ENCODE data around the gene S1PR4.
"Not testable (repeated sequence)": the region's sequence is repeated elsewhere in the genome, so short reads cannot be mapped to it uniquely, and the experiment has no call there.

The S1PR4 gene

GRCh38 chr19:3153286-3154230, 25.0 kb upstream of the S1PR4 start:
- DNase-seq: no peak

DNA sequence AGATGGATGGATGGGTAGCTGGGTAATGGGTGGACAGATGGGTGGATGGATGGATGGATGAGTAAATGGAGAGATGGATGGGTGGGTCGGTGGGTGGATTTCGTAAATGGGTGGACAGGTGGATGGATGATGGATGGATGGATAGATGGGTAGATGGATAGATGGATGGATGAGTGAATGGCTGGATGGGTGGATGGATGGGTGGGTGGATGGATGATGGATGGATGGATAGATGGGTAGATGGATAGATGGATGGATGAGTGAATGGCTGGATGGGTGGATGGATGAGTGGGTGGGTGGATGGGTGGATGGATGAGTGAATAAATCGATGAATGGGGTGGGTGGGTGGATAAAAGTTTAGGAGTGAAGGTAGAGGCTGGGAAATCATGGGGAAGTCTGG, 24.1 kb upstream of the S1PR4 start:
- not testable (repeated sequence) for DNase-seq

DNA sequence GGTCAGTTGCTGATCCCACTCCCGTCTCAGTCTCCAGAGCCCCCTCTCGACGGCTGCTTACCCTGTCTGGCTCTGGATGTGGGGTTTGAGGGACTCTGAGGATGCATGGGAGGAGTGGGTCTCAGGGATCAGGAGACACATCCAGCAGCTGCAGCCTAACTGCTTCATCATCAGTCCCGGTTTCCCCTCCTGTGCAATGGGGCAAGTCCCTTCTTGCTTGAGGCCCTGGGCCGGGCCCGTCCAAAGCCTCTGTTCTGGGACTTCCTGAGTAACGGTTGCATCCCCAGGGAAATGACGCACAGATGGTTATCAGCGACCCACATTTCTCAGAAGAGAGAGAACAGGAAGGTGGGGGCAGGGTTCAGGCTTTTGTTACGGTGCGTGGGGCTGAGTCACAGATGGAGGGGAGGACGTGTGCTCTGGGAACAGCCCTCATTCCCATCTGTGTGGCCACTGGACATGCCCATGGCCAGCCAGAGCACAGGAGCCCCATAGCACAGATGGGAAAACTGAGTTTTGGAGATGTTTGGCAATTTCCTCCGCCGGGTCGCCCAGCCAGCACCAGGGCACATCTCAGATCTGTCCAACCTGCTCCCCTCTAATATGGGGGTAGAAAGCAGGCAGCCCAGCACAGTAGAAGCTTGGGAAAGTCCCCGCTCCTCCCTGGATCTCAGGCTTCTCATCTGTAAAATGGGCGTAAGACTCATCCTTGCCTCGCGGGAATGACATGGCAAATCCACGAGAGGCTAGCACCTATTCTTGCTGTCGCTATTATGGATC, 23.4 kb upstream of the S1PR4 start:
- peak; percentile 89 to 100 for DNase-seq

GRCh38 chr19:3157096-3157845, 21.3 kb upstream of the S1PR4 start:
- no peak for DNase-seq

DNA sequence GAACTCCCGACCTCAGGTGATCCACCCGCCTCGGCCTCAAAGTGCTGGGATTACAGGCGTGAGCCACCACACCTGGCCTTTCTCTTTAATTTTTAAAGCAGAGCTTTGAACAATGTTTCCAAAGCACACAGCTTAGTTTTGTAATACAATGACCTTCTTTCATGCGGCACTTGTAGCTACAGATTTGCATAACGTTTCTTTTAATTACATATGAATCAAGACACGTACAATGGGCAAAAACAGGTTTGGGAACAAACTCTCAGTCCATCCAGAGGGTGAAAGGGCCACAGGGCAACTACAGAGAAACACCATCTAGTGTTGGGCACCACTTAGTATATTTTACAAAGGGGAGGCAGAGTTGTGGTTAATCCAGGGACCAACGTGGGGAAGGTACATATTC, 19.0 kb upstream of the S1PR4 start:
- no peak for DNase-seq

DNA sequence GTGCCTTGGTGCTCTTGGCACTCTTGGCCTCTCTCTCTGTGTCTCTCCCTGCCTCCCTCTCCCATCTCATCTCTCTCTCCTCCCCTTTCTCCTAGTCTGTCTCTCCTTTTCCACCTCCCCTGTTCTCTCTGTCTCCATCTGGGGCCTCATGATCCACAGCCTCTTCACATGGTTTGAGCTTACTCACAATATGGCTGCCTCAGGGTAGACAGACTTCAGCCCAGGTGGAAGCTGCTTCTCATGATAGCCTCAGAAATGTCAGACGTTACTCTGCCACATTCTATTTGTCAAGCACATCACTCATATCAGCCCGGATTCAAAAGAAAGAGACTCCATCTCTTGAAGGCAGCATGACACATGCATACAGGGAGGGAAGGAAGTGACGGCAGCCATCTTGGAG, 18.4 kb upstream of the S1PR4 start:
- no peak for DNase-seq

DNA sequence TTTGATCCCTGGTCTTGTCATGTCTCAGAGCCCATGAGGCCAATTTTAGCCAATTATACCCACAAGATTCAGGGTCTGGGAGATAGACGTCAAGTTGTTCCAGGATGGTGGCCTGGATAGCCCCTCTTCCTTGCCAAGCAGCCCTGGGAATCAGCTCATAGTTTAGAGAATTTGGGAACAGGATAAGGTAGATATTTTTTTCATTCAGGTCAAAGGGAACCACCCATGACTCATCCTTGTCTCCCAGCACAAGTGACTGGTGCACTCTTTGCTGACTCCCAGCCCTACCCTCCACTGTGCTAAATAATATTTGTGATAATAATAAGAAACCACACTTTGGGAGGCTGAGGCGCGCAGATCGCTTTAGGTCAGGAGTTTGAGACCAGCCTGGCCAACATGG, 17.1 kb upstream of the S1PR4 start:
- DNase-seq: peak in 1 of 2 donors; percentile 17

GRCh38 chr19:3162418-3163229, 15.9 kb upstream of the S1PR4 start:
- DNase-seq: no peak

DNA sequence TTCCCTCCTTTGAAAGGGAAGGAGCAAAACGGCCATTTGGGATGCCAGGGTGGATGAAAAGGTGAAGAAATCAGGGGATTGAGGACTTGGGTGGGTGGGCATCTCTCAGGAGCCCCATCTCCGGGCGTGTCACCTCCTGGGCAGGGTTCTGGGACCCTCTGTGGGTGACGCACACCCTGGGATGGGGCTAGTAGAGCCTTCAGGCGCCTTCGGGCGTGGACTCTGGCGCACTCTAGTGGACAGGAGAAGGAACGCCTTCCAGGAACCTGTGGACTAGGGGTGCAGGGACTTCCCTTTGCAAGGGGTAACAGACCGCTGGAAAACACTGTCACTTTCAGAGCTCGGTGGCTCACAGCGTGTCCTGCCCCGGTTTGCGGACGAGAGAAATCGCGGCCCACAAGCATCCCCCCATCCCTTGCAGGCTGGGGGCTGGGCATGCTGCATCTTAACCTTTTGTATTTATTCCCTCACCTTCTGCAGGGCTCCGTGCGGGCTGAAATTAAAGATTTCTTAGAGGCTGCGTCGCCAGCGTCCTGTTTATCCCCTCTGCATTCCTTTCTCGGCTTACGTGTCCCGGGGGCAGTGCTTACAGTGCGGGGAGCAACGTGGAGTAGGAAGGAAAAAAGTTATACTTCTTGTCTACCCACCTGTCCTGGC, 15.2 kb upstream of the S1PR4 start:
- peak; percentile 13 to 48 for DNase-seq

DNA sequence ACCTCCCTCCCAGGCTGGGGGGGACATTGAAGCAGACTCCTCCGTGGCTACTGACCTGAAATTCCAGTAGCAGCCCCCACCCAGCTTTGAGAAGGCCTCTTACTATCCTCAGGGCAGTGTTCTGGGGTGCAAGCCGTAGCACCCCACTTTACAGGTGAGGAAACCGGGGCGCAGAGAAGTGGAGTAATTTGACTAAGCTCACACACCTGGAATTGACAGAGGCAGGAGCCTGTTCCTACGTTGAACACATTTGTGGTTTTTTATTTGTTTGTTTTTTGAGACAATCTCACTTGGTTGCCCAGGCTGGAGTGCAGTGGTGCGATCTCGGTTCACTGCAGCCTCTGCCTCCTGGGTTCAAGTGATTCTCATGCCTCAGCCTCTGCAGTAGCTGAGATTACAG, 14.6 kb upstream of the S1PR4 start:
- no peak for DNase-seq

DNA sequence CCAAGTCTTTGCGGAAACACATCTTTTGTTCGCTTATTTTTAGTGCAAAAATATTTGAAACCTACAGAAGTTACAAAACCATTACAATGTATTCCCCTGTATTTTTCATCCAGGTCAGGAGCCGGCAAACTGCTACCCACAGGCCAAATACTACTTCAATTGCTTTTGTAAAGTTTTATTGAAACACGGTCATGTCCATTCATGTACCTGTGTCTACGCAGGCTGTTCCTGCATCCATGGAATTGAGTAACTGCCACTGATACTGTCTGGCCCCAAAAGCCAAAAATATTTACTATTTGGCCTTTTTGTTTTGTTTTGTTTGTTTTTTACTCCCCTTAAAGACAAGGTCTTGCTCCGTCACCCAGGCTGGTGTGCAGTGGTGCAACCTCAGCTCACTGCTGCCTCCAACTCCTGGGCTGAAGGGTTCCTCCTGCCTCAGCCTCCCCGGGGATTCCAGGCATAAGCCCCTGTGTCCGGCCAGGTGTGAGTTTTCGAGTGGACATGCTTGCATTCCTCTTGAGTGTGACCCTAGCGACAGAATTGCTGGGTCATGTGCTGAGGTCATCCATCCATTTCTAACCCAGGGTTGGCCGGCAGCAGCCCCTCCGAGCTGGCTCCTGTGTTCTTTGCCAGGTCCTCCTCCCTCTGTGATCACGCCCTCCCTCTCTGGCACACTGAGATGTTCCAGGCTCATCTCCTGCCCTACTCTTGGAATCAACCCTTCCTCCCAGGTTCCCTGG, 10.9 kb upstream of the S1PR4 start:
- no peak for DNase-seq

DNA sequence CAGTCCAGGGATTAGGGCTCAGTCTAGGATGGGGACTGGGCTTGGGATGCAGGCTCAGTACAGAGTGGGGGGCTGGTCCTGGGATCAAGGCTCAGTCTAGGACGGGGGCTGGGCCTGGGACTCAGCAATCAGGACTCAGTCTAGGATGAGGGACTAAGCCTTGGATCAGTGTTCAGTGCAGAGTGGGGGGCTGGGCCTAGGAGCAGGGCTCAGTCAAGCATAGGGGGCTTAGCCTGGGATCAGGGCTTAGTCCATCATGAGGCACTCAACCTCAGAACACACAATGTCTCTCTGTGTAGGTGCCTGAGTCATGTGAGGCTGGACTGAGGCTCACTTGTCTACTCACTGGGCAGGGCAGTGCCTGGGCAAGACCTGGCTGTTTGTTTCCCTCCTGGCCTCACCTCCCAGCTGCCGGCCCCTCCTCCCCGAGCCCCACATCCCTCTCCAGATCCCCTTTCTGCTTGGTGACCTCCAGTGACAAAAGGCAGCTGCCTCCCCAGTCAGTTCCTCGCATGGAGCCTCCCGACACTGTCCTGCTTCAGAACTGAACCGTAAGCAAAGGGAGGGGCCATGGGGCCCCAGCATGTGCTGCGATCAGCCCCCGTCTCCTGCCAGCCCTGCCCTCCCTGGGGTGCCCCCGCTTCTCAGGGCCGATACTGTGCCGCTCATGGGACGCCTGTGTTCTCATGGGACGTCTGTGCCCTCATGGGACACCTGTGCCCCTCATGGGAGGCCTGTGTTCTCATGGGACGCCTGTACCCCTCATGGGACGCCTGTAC, 6.5 kb upstream of the S1PR4 start:
- DNase-seq: no peak

DNA sequence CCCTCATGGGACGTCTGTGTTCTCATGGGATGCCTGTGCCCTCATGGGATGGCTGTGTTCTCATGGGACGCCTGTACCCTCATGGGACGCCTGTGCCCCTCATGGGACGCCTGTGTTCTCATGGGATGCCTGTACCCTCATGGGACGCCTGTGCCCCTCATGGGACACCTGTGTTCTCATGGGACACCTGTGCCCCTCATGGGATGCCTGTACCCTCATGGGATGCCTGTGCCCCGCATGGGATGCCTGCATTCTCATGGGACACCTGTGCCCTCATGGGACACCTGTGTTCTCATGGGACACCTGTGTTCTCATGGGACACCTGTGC, 5.9 kb upstream of the S1PR4 start:
- not testable (repeated sequence) for DNase-seq

- DNase-seq: no peak
These were observed 2.5 kb upstream of the S1PR4 start for GRCh38 chr19:3175781-3176714.

- DNase-seq: peak; percentile 33 to 57
These were observed 1.7 kb upstream of the S1PR4 start for GRCh38 chr19:3176715-3177501.

GRCh38 chr19:3178973-3179738, 587 bp downstream of the S1PR4 start:
- peak in 1 of 2 donors; percentile 70 for DNase-seq

DNA sequence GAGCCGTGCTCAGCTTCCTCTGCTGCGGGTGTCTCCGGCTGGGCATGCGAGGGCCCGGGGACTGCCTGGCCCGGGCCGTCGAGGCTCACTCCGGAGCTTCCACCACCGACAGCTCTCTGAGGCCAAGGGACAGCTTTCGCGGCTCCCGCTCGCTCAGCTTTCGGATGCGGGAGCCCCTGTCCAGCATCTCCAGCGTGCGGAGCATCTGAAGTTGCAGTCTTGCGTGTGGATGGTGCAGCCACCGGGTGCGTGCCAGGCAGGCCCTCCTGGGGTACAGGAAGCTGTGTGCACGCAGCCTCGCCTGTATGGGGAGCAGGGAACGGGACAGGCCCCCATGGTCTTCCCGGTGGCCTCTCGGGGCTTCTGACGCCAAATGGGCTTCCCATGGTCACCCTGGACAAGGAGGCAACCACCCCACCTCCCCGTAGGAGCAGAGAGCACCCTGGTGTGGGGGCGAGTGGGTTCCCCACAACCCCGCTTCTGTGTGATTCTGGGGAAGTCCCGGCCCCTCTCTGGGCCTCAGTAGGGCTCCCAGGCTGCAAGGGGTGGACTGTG, 1.2 kb downstream of the S1PR4 start:
- DNase-seq: no peak

Measured in bone marrow (tissue), 2 donors.